Mammary epithelial cell (primary cell): Measurements from ENCODE around the gene CAMTA1.

ENCODE experiments used
- CTCF ChIP-seq, 2 donors: IDR thresholded peaks in 1 of 2; conservative IDR thresholded peaks in 1 of 2; 2 replicates each; pipeline ENCODE4 v1.5.1; 2011 to 2012; ENCODE audit warnings: inconsistent platforms in 2 of 2, low read length in 2 of 2, mild to moderate bottlenecking in 2 of 2, control low read depth in 1 of 2, low read depth in 1 of 2; ENCODE audit not compliant: insufficient read depth in 1 of 2; ENCODE audit errors: extremely low read depth in 1 of 2
- EZH2 ChIP-seq: IDR thresholded peaks from 2 replicates; pipeline ENCODE4 v1.6.1; 2012; ENCODE audit warnings: low read length, inconsistent platforms, borderline replicate concordance

GRCh38 chr1:7469255-7469938, 684.1 kb downstream of the CAMTA1 start:
- no peak for TF ChIP-seq CTCF (conservative IDR thresholded peaks at IDR 0.05 in 1 of 2, IDR thresholded peaks at IDR 0.05 in 1 of 2; ENCODE audit: extremely low read depth in 1 of 2, insufficient read depth in 1 of 2, low read depth in 1 of 2, low read length in 2 of 2)
- TF ChIP-seq EZH2 = no peak
